HG03558 (cell line): ENCODE data around the gene RFNG.

Experiments used
- ATAC-seq: cut with Tn5 transposase; IDR thresholded peaks from one replicate; pipeline ENCODE4 v1.9.1; 2021; ENCODE audit warnings: moderate number of reproducible peaks; ENCODE audit not compliant: unreplicated experiment; ENCODE audit errors: extremely low read depth

RFNG gene

DNA sequence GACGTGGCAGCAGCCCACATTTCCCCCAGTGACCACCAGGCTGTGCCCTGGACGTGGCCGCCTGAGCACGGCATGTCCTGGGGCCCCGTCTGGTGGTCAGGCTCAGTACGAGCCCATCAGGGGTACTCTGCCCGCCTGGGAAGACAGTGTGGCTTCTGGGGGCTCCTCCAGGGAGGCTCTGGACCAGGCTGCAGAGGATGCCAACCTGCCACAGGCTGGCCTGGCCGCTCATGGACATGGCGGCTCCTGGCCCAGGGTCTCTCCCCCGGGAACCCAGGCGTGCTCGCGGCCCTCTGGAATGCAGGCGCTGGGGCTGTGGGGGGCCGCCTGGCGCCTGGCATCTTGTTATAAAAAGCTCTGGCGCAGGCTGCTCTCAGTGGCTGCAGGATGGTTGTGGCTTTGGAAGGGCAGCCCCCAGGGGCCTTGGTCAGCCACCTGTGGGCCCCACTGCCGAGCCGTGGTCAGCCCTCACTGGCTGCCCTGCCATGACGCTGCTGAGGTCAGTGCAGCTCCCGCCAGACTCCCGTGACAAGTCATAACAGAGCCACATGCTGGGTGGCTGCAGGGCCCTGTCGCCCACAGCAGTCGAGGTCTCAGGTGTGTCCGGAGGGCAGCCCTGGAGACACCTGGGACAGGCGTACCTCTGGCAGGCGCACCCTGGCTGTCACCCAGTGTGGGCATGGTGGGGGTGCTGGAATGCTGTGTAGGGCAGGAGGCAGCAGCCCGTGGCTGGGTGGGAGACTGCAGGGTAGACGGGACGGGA, 43.9 kb downstream of the RFNG start:
- ATAC-seq = no peak

GRCh38 chr17:82007228-82007494, 44.5 kb downstream of the RFNG start:
- no peak for ATAC-seq

GRCh38 chr17:82006468-82007227, 45.0 kb downstream of the RFNG start:
- no peak for ATAC-seq

GRCh38 chr17:82005701-82006348, 45.8 kb downstream of the RFNG start:
- ATAC-seq = no peak

DNA sequence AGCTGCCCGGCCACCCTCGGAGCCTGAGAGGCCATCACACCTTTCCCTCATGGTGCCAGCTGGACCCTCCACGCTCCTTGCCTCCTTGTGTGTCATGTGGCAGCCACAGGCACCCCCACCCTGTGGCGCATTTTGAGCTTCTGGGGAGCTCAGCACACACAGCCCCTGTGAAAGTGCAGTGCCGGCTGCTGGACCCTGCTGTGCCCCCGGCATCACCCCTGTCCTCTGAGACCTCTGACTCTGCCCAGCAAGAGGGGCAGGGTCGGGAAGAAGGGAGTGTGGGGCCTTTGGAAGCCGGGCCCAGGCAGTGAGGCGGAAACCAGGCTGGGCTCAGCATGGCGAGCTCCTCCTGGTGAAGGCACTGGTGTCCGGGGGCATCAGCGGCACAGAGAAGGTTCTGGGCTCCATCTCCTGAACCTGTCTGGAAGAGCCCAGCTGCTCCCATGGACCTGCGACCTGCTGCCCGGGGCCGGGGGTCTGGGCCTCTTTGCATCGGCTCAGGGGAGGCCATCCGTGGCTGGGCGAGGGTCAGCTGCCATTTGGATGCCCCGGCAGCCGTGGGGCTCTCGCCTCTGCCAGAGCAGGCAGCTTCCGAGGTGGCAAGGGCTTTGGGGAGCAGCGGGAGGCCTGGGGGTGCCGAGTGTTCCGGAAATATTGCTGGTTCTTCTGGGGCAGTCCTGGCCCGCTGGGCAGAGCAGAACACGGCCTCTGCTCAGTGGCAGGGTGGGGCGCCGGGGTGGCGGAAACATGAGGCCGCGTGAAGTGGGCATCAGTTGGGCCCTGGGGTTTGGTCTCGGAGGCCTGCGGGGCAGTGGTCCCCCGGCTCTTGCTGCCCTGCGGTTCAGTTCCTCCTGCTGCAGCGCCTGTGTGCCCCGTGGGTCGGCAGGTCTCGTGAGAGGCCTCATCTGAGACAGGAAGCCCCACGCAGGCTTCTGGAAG, 46.8 kb downstream of the RFNG start:
- ATAC-seq = no peak

- no peak for ATAC-seq
Measured at GRCh38 chr17:82003411-82004381, 47.9 kb downstream of the RFNG start.

DNA sequence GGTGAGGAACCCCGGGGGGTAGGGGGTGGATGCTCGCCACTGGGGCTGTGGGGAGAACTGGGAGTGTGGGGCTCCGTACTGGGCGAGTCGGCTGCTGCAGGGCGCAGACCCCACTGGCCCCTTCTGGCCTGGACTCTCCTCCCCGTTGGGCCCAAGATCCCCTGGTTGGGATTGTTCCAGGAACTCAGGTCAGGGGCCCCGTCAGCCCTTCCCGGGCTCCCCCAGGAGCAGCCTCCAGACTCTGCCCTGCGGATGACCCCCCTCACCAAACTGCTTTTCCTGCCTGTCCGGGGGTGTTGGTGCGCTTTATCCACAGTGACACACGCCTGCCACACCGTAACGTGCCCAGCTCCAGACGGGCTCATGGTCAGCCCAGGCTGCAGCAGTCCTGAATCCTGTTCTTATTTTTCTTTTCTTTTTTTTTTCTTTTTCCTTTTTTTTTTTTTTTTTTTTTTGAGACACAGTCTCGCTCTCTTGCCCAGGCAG, 50.0 kb downstream of the RFNG start:
- ATAC-seq = no peak

DNA sequence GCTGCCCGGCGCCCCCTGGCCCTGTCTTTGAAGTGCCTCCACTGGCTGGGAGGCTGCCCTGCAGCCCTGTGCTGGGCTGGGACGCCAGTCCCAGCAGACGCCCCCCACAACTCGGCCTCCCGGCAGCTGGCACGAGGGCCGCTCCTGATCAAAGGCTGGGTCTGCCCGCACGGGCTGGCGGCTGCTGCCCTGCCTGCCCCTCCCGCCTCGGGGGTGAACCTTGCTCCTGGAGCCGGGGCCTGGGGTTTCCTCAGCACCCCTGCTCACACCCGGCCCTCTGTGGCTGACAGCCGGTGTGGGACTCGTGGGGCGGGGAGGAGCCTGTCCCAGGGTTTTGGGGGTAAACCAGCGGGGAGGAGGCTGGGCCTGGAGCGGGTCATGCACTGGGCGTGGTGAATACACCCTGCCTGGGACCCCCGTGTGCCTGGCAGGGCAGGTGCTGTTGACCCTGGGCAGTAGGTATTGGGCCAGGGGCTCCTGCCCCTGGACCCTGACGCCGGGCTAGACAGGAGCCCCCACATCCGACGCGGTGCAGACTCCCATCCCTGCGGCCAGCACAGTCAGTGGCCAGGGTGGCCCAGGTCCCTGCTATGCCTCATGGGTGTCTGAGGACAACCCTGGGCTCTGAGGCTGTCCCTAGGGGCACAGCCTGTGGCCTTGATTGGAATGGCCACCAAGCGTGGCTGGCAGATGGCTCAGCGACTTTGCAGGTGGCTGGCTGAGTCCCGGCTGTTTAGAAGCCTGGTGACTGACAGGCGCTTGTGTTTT, 50.6 kb downstream of the RFNG start:
- ATAC-seq = no peak

DNA sequence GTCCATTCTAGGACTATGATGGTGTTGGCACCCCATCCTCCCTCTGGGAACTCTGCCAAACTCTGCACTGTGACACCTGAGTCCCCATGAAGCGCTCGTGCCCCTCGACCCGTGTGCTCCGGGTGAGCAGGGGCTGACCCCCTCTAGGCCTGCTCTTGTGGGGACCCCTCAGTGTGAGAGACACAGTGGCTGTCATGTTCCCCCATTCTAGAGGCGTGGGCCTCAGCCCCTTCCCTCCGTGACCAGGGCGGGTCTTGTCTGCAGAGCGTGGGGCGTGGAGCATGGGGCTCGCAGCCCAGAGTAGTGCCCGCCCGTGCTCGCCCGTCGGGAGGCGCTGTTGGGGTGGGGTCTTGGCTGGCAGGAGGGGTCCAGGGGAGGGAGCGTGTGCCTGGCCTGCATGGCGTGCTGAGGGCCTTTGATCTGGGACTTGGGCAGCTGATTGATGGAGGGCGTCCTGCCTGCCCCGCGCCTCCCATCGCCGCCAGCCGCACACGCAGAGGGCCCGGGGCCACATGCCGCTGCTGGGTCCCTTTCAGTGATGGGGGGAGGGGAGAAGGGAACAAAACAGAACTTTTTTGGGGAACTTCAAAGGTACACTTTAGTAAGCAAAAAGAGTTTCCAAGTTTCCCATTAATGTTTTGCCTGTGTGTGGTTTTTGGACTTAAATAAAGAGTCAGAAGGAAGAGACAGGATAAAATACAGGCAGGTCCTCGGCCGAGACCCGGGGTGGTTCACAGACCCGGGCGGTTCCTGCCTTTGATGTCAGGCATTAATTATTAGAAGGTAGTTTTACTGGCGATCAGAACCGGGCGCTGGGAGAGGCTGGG, 51.4 kb downstream of the RFNG start:
- no peak for ATAC-seq

DNA sequence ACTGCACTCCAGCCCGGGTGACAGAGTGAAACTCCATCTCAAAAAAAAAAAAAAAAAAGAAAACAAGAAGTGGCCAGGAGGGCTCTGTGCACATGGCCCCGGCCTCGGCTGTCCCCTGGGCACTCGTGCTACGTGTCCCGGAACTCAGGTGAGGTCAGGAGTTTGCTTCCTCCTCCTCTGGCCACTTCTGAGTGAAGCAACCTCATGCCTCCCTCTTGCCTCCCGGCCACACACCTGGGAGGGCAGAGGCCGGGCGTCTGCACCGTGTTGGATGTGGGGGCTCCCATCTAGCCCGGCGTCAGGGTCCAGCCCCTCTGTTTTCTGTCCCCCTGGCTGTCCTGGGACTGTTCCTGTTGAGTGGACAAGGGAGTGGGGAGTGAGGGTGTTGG, 52.0 kb downstream of the RFNG start:
- ATAC-seq = no peak

DNA sequence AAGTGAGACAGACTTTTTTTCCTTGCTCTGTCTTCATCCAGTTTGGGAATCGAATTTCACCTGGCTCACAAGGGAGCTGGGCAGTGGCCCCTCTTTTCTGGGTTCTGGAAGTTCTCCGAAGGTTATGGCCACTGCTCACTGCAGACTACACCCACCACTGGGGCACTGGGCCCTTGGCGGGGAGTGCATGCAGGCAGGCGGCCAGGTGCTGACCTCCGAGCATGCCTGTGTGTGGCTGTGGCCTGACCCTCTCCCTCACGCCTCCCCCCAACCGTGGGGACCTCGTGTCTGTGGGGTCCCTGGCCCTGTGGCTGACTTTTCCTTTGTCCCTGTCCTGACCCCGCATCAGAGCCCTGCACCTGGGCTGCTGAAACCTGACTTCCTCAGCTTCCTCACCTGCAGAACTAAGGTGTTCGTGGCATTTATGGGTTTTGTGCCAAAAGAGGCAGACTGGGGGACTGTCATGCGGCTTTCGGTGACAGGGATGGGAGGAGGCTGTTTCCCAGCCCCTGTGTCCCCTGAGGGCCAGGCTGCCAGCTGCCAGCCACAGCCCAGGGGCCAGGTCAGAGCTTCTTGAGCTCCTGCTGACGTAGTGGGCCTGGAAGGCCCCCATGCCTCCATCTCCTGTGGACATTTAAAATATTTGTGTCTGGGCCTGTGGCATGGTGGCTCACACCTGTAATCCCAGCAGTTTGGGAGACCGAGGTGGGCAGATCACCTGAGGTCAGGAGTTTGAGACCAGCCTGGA, 52.7 kb downstream of the RFNG start:
- ATAC-seq = no peak

DNA sequence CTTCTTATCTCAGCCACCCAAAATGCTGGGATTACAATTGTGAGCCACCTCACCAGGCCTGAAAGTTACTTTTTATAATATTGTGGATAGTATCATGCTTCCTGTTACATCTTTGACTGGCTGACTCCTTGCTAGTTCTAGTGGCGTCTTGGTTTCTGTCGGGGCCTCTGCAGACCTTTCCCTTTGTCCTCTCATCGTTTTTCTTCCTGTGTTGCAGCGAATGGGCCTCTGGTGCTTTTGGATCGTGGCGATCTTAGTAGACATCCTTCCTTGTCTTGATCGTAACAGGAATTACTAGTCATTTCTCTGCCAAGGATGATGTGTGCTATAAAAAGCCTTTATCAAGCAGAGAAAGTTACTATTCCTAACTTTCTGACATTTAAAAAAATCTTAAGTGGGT, 53.4 kb downstream of the RFNG start:
- no peak for ATAC-seq
